ENCODE data around the gene SMYD3. TPM values are rescaled to one million over a fixed set of nuclear protein-coding genes. Genes with fewer than 3 reads are reported as not detected.

SMYD3 gene
- total RNA-seq (ENCODE audit: unreplicated experiment), result 35.4 TPM
- long read RNA-seq, partial matches to known transcripts, result 1 of 8 reads
- long read RNA-seq, other reads (novel, unspliced or antisense), result 7 of 8 reads

GRCh38 chr1:246506674-246507481, at the start of gene SMYD3:
TSS of gene SMYD3 (minus strand) at chr1:246507279.
- H3K36me3 Mint-ChIP-seq (ENCODE audit: low read depth, unreplicated experiment), result peaks cover 12% of the 10 kb centered on the region
- H3K9me3 Mint-ChIP-seq (ENCODE audit: unreplicated experiment), result no peaks in the 10 kb centered on the region
- no peak within 1 kb of the TSS for H3K27ac Mint-ChIP-seq (ENCODE audit: unreplicated experiment)
- H3K27me3 Mint-ChIP-seq (ENCODE audit: unreplicated experiment), result peaks cover 16% of the 10 kb centered on the region
- peak within 1 kb of the TSS; percentile 95 for H3K4me3 Mint-ChIP-seq (ENCODE audit: unreplicated experiment)
- peaks cover 16% of the 10 kb centered on the region for H3K4me1 Mint-ChIP-seq (ENCODE audit: unreplicated experiment)
- peak; percentile 73 for DNase-seq (ENCODE audit: low spot score)
- TF ChIP-seq CTCF (IDR thresholded peaks at IDR 0.05; ENCODE audit: unreplicated experiment), result no peak

GRCh38 chr1:246554201-246554600, 47.1 kb upstream of the SMYD3 start:
- H3K27me3 Mint-ChIP-seq (ENCODE audit: unreplicated experiment), result no peaks in the 10 kb centered on the region
- no peaks in the 10 kb centered on the region for H3K4me1 Mint-ChIP-seq (ENCODE audit: unreplicated experiment)
- H3K4me3 Mint-ChIP-seq (ENCODE audit: unreplicated experiment), result no peak overlapping the region
- no peak overlapping the region for H3K27ac Mint-ChIP-seq (ENCODE audit: unreplicated experiment)
- H3K9me3 Mint-ChIP-seq (ENCODE audit: unreplicated experiment), result no peaks in the 10 kb centered on the region
- H3K36me3 Mint-ChIP-seq (ENCODE audit: low read depth, unreplicated experiment), result peaks cover 31% of the 10 kb centered on the region
- TF ChIP-seq CTCF (IDR thresholded peaks at IDR 0.05; ENCODE audit: unreplicated experiment), result no peak
- no peak for DNase-seq (ENCODE audit: low spot score)

- H3K9me3 Mint-ChIP-seq (ENCODE audit: unreplicated experiment), result no peaks in the 10 kb centered on the region
- no peak for TF ChIP-seq CTCF (IDR thresholded peaks at IDR 0.05; ENCODE audit: unreplicated experiment)
- H3K36me3 Mint-ChIP-seq (ENCODE audit: low read depth, unreplicated experiment), result peaks cover 31% of the 10 kb centered on the region
- H3K27ac Mint-ChIP-seq (ENCODE audit: unreplicated experiment), result no peak overlapping the region
- DNase-seq (ENCODE audit: low spot score), result no peak
- peak overlapping the region; percentile 8 for H3K4me3 Mint-ChIP-seq (ENCODE audit: unreplicated experiment)
- no peaks in the 10 kb centered on the region for H3K4me1 Mint-ChIP-seq (ENCODE audit: unreplicated experiment)
- no peaks in the 10 kb centered on the region for H3K27me3 Mint-ChIP-seq (ENCODE audit: unreplicated experiment)
These were observed 45.0 kb upstream of the SMYD3 start for GRCh38 chr1:246552110-246552509.

GRCh38 chr1:246550402-246550801, 43.3 kb upstream of the SMYD3 start:
- no peak for DNase-seq (ENCODE audit: low spot score)
- no peak for TF ChIP-seq CTCF (IDR thresholded peaks at IDR 0.05; ENCODE audit: unreplicated experiment)

GRCh38 chr1:246549665-246550064, 42.6 kb upstream of the SMYD3 start:
- no peak overlapping the region for H3K27ac Mint-ChIP-seq (ENCODE audit: unreplicated experiment)
- no peak overlapping the region for H3K4me3 Mint-ChIP-seq (ENCODE audit: unreplicated experiment)
- TF ChIP-seq CTCF (IDR thresholded peaks at IDR 0.05; ENCODE audit: unreplicated experiment), result no peak
- no peaks in the 10 kb centered on the region for H3K27me3 Mint-ChIP-seq (ENCODE audit: unreplicated experiment)
- H3K9me3 Mint-ChIP-seq (ENCODE audit: unreplicated experiment), result no peaks in the 10 kb centered on the region
- no peaks in the 10 kb centered on the region for H3K4me1 Mint-ChIP-seq (ENCODE audit: unreplicated experiment)
- no peak for DNase-seq (ENCODE audit: low spot score)
- H3K36me3 Mint-ChIP-seq (ENCODE audit: low read depth, unreplicated experiment), result peaks cover 23% of the 10 kb centered on the region

More at GRCh38 chr1:246550402-246550801, 43.3 kb upstream of the SMYD3 start:
- no peaks in the 10 kb centered on the region for H3K4me1 Mint-ChIP-seq (ENCODE audit: unreplicated experiment)
- peaks cover 28% of the 10 kb centered on the region for H3K36me3 Mint-ChIP-seq (ENCODE audit: low read depth, unreplicated experiment)
- no peaks in the 10 kb centered on the region for H3K27me3 Mint-ChIP-seq (ENCODE audit: unreplicated experiment)
- H3K27ac Mint-ChIP-seq (ENCODE audit: unreplicated experiment), result peak overlapping the region; percentile 4
- no peak overlapping the region for H3K4me3 Mint-ChIP-seq (ENCODE audit: unreplicated experiment)
- H3K9me3 Mint-ChIP-seq (ENCODE audit: unreplicated experiment), result no peaks in the 10 kb centered on the region

Measured in endothelial cell (in vitro differentiated cells).